HAP-1 (cell line): ENCODE data around the gene ZNF775.
"Not testable (repeated sequence)": the region's sequence is repeated elsewhere in the genome, so short reads cannot be mapped to it uniquely, and the experiment has no call there.

Experiments used
- DNase-seq, 2 experiments: peaks; one replicate each; pipeline ENCODE4 v3.0.0-alpha.2; 2016 to 2020; ENCODE audit warnings: low spot score in 2 of 2
- H3K27me3 ChIP-seq: fragments of 250-450 bp; sonication (Bioruptor Pico); 2 replicates; pipeline ENCODE4 v1.5.1; 2020; ENCODE audit warnings: low read depth, mild to moderate bottlenecking, moderate library complexity
- H3K36me3 ChIP-seq: fragments of 250-450 bp; sonication (Bioruptor Pico); replicated peaks from 2 replicates; pipeline ENCODE4 v1.5.1; 2020; ENCODE audit warnings: mild to moderate bottlenecking
- H3K4me1 ChIP-seq: fragments of 250-450 bp; sonication (Bioruptor Pico); 2 replicates; pipeline ENCODE4 v1.5.1; 2020; ENCODE audit warnings: mild to moderate bottlenecking
- H3K4me3 ChIP-seq: fragments of 250-450 bp; sonication (Bioruptor Pico); 2 replicates; pipeline ENCODE4 v1.5.1; 2020; ENCODE audit warnings: mild to moderate bottlenecking, moderate library complexity
- H3K9me3 ChIP-seq: fragments of 250-450 bp; sonication (Bioruptor Pico); 2 replicates; pipeline ENCODE4 v1.5.1; 2020; ENCODE audit warnings: mild to moderate bottlenecking, moderate library complexity
- in situ Hi-C: fragments of 300-500 bp; cut with MboI; formaldehyde crosslinking; loops from 3 replicates; pipeline ENCODE4 v1.14.3; 2020; ENCODE audit warnings: low sequenced_read_pairs, inconsistent platforms, mixed read lengths

ZNF775 gene

DNA sequence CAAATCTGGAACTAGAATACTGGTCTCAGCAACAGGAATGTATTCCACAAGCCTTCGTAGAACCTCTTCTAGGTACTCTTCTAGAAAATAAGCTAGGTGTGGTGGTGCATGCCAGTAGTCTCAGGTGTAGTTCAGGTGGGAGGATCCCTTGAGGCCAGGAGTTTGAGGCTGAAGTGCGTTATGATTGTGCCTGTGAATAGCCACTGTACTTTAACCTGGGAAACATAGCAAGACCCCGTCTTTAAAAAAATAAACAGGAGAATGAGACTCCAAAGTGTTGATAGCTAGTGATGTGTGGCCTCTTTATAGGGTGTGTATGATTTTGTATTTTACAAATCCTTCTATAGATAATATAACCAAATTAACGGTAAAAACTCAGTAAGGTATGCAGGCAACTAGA is 1.5 kb upstream of the ZNF775 start:
- H3K27me3 ChIP-seq: no peaks in the 10 kb centered on the region
- in situ Hi-C loops: no loop called here
- no peak overlapping the region; the same call in 1 of the 2 replicates for H3K4me3 ChIP-seq
- no peaks in the 10 kb centered on the region for H3K9me3 ChIP-seq
- DNase-seq: no peak
- peaks cover 15% of the 10 kb centered on the region for H3K4me1 ChIP-seq
- H3K36me3 ChIP-seq: peaks cover 19% of the 10 kb centered on the region

- DNase-seq: peak; percentile 72 to 84
- H3K36me3 ChIP-seq: peaks cover 13% of the 10 kb centered on the region
- in situ Hi-C loops: no loop called here
- H3K4me3 ChIP-seq: peak overlapping the region; percentile 61
- no peaks in the 10 kb centered on the region for H3K9me3 ChIP-seq
- H3K4me1 ChIP-seq: peaks cover 20% of the 10 kb centered on the region
- H3K27me3 ChIP-seq: no peaks in the 10 kb centered on the region
Observed at GRCh38 chr7:150378115-150378852, 846 bp upstream of the ZNF775 start.

GRCh38 chr7:150379441-150380379 is 580 bp downstream of the ZNF775 start:
- no peaks in the 10 kb centered on the region for H3K27me3 ChIP-seq
- in situ Hi-C loops: no loop called here
- peak overlapping the region; percentile 61 for H3K4me3 ChIP-seq
- H3K9me3 ChIP-seq: no peaks in the 10 kb centered on the region
- peak; percentile 35 to 45 for DNase-seq
- peaks cover 30% of the 10 kb centered on the region for H3K4me1 ChIP-seq
- no peaks in the 10 kb centered on the region for H3K36me3 ChIP-seq

GRCh38 chr7:150380463-150380862 is 1.3 kb downstream of the ZNF775 start:
- in situ Hi-C loops: no loop called here
- peak overlapping the region; percentile 61 for H3K4me3 ChIP-seq
- no peaks in the 10 kb centered on the region for H3K9me3 ChIP-seq
- H3K27me3 ChIP-seq: no peaks in the 10 kb centered on the region
- no peaks in the 10 kb centered on the region for H3K36me3 ChIP-seq
- H3K4me1 ChIP-seq: peaks cover 30% of the 10 kb centered on the region
- no peak for DNase-seq

DNA sequence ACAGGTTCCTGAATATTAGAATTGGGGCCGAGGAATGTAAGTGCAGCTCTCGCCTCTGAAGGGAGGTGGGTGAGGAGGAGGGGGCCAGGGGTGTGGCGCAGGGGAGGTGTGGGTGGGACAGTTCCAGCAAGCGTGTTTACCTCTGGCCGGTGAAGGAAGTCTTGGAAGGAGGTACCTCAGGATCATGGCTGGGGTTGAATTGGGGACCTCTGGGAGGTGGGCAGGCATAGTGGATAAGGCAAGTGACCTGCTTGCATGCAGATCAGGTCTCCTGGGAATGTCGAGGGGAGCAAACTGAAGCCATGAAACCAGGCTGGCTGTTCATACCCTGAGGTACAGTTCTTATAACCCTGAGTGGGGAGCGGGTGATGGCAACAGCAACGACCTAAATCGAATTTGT is 2.0 kb downstream of the ZNF775 start:
- Histone ChIP-seq H3K27me3 (no peaks in the 10 kb centered on the region), H3K4me3 (no peak overlapping the region), H3K4me1 (peaks cover 30% of the 10 kb centered on the region), H3K36me3 (no peaks in the 10 kb centered on the region), H3K9me3 (no peaks in the 10 kb centered on the region)
- no peak for DNase-seq
- in situ Hi-C loops: no loop called here

- in situ Hi-C loops: no loop called here
- Histone ChIP-seq H3K27me3 (no peaks in the 10 kb centered on the region), H3K36me3 (no peaks in the 10 kb centered on the region), H3K4me3 (no peak overlapping the region), H3K9me3 (no peaks in the 10 kb centered on the region), H3K4me1 (peaks cover 30% of the 10 kb centered on the region)
- DNase-seq: no peak
Observed at GRCh38 chr7:150381785-150382122, 2.6 kb downstream of the ZNF775 start.

- H3K27me3 ChIP-seq: no peaks in the 10 kb centered on the region
- DNase-seq: no peak
- no peaks in the 10 kb centered on the region for H3K36me3 ChIP-seq
- H3K4me1 ChIP-seq: peaks cover 30% of the 10 kb centered on the region
- no peak overlapping the region for H3K4me3 ChIP-seq
- in situ Hi-C loops: no loop called here
- no peaks in the 10 kb centered on the region for H3K9me3 ChIP-seq
Observed at GRCh38 chr7:150382123-150382843, 3.2 kb downstream of the ZNF775 start.

DNA sequence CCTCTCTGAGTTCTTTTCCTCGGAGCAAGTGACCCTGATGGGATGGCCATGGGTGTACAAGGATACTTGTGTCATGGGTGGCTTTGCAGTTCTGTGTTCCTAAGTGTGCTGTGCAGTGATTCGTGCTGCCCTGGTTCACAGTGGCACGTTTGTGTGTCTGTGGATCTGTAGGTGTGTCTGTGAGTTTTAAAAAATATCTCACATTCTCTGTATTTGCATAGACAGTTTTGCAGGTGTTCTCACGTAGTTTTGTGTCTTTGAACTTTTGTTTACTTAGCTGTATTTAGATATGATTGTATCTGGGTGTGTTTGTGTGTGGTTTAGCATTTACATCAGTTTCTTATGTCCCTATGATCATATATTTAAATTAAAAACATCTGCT is 3.7 kb downstream of the ZNF775 start:
- Histone ChIP-seq H3K9me3 (no peaks in the 10 kb centered on the region), H3K36me3 (no peaks in the 10 kb centered on the region), H3K4me3 (no peak overlapping the region), H3K27me3 (no peaks in the 10 kb centered on the region), H3K4me1 (peaks cover 29% of the 10 kb centered on the region)
- no peak for DNase-seq
- in situ Hi-C loops: no loop called here

GRCh38 chr7:150383710-150384397 is 4.7 kb downstream of the ZNF775 start:
- H3K27me3 ChIP-seq: no peaks in the 10 kb centered on the region
- no peaks in the 10 kb centered on the region for H3K36me3 ChIP-seq
- in situ Hi-C loops: no loop called here
- no peaks in the 10 kb centered on the region for H3K9me3 ChIP-seq
- H3K4me1 ChIP-seq: peaks cover 21% of the 10 kb centered on the region
- H3K4me3 ChIP-seq: no peak overlapping the region
- peak; percentile 90 to 97 for DNase-seq

DNA sequence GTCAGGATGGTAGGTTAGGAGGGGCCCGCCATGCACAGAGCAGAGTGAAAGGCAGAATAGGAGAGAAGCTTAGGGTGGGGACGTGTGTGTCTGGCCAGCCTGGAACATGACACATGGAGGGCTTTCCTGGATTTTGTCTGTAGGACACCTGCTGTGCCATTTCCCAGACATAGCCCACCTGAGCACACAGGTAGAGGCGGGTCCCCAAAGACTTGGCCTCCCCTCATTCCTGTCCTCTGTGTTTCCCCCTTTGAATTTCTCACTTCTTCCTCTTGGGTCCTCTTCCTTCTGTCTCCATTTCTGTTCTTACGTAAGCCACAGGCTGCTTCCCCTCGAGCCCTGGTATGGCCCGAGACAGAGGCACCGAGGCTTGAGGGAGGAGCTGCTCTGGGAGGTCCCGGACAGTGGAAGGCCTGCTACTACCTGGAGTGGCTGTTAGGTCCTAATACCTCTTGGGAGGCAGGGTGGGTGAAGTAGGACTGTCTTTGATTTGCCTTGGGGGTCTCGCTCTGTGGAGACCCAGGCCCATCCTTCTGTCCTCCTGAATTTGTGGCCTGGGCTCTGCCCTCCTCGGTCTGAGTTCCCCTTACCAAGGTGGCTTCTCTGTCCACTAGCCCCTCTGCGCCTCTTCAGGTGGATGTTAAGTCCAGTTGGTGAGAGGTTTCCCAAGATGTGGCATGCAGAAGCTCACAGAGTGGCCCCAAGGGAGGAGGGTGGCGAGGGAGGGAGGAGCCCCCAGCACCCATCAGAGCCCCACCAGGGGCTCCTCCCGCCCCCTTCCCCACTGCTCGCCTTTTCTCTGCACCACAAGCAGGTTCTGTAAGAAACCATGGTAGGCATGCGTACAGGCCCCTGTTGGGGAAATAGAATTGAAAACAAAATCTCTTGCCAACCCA is 5.5 kb downstream of the ZNF775 start:
- H3K27me3 ChIP-seq: no peaks in the 10 kb centered on the region
- in situ Hi-C loops: no loop called here
- H3K9me3 ChIP-seq: no peaks in the 10 kb centered on the region
- no peak for DNase-seq
- peaks cover 21% of the 10 kb centered on the region for H3K4me1 ChIP-seq
- no peaks in the 10 kb centered on the region for H3K36me3 ChIP-seq
- H3K4me3 ChIP-seq: no peak overlapping the region

- H3K4me1 ChIP-seq: peaks cover 15% of the 10 kb centered on the region
- no peaks in the 10 kb centered on the region for H3K27me3 ChIP-seq
- no peaks in the 10 kb centered on the region for H3K9me3 ChIP-seq
- no peak for DNase-seq
- H3K36me3 ChIP-seq: no peaks in the 10 kb centered on the region
- H3K4me3 ChIP-seq: no peak overlapping the region
- in situ Hi-C loops: no loop called here
Observed at GRCh38 chr7:150385302-150385723, 6.2 kb downstream of the ZNF775 start.

GRCh38 chr7:150385884-150386283 is 6.8 kb downstream of the ZNF775 start:
- DNase-seq, H3K36me3 ChIP-seq, H3K27me3 ChIP-seq, in situ Hi-C loops, H3K9me3 ChIP-seq, H3K4me3 ChIP-seq: not testable (repeated sequence)
- H3K4me1 ChIP-seq: peaks cover 14% of the 10 kb centered on the region
